GM21526 (cell line): Measurements from ENCODE around the gene PHACTR1.

Experiments used
- ATAC-seq: cut with Tn5 transposase; IDR thresholded peaks from one replicate; pipeline ENCODE4 v1.9.1; 2021; ENCODE audit warnings: moderate library complexity; ENCODE audit not compliant: unreplicated experiment, low FRiP score

Gene PHACTR1

DNA sequence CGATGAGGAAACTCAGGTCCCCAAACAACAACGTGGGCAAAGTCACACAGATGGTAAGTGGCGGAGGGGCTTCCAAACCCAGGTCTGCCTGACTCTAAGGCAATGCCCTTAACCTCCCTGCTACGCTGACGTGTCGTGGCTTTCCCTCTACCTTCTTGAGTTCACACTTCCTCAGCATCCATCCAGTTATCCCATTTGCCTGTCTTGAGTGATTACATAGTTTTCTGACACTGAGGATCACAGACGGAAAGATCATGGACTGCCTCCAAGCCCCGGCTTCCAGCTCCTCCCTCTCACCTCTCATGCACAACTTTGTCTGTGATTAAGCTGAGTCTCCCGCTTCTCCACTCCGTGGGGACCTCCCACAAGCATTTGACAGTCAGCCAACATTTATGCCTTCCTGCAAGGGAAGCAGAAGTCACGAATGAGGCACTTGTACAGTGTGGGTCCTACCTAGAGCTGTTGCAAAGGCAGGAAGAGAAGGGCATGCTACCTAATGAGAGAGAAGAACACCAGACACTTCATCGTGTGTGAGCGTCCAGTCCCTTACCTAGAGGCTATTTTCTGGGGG is 578.0 kb downstream of the PHACTR1 start:
- ATAC-seq, result no peak

DNA sequence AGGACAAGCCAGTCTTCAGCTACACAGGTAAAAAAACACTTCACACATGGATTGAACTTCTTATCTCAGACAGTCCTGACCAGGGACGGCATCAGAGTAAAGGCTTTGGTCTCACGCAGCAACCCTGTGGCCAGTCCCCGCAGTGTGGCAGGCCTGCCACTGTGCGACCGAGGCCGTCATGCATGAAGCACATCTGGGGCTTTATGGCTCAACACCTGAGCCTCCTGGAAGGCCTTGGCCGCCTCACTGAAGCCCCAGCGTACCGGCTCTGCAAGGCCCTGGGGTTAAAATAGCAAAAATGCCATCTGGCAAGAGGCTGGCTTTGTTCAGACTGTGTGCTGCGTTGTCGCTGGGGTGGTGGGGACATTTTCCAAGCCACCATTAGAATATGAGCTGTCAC is 579.0 kb downstream of the PHACTR1 start:
- no peak for ATAC-seq

DNA sequence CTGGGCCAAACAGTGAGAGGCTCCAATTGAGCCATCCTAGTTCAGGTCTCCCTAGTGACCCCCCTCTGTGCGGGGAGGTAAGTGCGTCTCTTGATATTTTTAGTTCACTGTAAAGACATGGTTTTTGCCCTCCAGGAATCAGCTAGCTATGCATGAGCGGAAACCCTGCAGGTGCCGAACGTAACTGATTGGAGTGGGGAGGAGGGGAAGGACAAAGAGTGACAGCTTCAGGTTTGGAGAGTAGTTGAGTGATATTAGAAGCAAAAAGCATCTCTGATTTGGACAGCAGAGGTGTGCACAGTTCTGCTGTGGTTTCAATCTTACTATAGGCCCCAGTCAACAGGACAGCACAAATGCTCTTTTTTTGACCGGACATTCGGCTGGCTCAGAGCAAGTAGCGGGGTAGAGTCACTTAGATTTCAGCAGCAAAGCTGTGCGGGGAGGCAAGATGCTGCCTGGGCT is 580.0 kb downstream of the PHACTR1 start:
- ATAC-seq, result no peak

DNA sequence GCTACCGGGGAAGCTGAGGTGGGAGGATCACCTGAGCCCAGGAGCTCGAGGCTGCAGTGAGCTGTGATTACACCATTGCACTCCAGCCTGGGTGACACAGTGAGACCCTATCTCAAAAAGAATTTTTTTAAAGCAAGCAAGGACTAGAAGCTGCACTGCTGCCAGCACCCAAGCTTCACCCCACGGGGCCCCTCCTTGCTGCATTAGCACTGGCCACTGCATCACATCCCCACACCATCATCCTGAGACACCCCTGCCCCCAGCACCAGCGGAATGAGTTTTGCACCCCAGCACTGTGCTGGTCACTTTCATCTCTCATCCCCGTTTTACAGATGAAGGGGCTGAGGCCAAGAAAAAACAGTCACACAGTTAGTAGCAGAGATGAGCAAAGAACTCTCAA is 580.8 kb downstream of the PHACTR1 start:
- ATAC-seq, result no peak

DNA sequence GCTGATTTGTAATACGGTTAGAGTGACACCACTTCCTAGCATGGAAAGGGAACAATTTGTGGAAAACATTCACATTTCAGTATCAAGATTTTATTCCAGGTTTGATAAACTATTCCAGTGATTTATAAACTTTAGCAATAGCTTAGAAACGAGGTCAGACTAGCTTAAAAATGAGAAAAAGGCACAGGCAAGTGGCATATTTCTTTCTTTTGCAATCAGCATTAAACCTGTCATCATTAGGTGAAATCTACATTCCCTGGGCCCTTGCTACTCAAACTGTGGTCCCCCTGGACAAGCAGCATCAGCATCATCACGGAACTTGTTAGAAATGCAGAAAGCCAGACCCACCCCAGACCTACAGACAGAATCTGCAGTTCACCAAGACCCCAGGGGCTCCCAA is 581.9 kb downstream of the PHACTR1 start:
- no peak for ATAC-seq

DNA sequence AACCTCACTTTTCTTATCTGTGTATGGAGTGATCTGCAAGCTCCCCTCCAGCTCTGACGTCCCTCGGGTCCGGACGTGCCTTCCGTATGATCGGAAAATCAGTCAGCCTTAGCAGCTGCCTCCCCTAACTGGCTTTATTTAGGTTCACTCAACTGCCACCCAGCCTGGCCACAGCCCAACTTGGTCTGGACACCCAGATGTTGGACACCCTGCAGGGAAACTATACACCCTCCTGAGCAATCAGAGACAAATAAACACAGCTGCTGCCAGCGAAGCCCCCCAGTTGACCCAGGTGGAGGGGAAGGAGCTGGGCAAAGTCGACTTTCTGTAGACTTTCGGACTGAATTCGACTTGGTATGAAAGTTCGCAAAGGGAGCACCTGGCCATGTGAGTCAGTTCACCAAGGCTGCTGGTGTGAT is 582.8 kb downstream of the PHACTR1 start:
- ATAC-seq, result no peak

DNA sequence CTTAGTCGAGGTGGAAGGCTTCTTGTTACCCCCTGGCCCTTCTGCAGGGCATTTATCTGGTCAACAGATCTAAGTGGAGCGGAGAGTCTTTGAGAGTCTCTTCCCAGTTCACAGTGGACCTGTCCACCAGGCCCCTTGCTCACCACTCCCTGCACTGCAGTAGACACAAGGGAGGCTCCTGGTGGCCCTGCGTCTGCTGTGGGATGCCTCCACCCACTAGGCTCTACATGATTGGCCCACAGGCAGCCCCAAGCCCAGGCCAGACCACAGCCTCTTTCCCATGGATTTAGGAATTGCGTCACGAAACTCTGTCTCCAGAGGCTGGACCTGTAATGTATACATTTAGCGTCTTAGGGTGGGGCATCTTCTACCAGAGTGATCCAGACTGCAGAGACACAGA is 583.4 kb downstream of the PHACTR1 start:
- ATAC-seq, result no peak

DNA sequence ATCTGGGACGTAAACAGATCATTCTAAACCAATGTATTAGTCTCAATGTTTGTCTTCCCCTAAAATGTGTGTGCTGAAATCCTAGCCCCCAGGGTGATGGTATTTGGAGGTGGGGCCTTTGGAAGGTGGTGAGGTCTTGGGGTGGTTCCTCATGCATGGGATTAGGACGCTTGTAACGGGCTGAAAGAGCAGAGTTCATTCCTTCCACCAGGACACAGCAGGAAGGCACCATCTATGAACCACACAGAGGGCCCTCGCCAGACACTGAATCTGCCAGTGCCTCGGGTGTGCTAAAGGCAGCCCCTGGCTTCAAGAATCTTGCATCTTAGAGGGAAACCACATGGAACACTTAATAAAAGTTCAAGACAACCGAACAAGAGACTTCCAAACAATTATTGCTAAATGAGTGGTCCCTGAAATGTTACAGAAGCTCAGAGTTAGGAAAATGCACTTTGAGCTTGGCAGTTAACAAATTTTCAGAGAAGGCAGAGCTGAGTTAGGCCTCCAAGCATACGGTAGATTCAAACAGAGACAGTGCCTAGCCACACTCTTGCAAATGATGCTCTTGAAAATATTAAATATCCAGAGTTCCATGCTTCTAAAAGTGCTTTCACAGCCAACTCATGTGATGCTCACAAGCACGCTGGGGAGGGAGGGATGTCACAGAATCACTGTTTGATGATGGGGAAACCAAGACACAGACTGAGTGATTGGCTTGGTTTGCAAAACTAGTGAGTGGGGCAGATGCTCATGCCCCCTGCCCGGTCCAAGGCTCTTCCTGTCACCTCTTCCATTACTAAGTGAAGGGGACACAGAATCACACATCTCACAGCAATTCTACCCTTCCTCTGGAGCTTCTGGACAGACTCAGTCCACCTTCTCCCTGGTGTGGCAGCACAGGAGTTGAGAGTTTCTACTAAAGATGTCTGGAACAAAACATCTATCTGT is 584.4 kb downstream of the PHACTR1 start:
- no peak for ATAC-seq

DNA sequence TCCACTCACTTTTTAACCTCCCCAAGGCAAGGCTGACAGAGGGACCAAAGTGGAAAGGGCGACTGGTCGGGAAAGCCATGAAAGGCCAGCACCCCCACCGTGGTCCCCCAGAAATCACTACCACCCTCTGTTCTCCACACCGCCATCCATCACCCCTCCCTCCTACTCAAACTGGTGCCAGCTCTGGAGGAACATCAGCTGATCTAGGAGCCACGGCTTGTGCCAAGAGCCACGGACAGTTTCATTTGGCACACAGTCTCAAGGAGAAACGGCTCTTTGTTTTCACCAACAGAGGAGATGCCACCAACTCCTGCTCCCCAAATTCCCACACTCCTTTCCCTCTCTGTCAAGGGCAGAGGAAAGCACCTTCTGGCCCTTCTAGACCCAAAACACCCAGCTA is 585.7 kb downstream of the PHACTR1 start:
- no peak for ATAC-seq

DNA sequence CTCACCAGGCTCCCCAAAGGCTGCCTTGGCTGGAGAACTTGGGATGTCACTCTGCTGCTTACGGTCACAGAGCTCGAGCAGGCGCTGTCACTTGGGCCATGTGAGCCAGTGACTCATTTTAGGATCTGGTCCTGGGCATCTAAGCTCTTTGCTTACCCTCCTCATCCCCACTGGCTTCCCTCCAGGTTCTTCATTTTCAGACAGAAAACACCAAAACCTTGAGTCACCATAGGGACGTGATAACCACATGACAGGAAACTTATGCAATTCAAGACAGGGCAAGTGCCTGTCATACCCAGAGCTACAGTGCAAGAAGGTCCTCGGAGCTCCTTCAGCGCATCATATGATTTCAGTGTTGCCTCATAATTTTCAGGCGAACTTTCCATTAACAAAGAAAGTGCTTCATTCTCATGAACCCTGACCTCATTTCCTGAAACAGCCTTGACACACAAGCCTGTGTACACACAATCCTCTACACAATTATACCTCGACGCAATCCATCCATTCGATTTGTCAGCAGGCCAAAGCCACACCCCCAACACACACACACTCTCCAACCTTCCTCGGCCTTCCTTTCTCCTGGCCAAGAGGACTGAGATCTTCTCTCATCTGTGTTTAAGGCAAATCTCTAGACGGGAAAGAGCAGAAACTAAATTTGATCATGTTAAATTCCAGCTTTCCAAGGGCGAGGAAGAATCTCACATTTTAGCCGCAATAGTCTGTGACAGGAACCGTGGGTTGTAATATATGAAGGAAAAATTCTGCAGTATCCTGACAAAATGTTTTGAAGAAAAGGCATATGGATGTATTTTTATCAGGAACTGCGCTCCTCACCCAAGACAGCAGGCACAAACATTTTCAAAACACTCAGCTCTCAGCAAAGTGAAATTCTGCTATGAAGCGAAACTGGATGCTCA is 586.4 kb downstream of the PHACTR1 start:
- ATAC-seq, result peak; percentile 51

DNA sequence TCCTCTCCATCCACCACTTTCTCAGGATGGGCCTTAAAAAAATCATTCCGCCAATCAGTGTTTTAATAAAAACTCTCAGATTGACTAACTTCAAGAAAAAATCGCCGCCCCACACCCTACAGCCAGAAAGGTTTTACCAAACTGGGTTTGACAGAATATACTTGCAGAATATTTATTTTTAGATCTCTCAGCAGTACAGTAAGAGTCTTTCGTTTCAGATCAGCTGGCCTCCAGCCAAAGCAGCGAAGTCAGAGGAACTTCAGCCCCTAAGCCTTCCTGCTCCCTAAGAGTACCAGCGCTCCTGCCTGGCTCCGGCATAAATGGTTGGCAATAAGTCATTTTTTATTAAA is 587.1 kb downstream of the PHACTR1 start:
- ATAC-seq, result peak; percentile 57

DNA sequence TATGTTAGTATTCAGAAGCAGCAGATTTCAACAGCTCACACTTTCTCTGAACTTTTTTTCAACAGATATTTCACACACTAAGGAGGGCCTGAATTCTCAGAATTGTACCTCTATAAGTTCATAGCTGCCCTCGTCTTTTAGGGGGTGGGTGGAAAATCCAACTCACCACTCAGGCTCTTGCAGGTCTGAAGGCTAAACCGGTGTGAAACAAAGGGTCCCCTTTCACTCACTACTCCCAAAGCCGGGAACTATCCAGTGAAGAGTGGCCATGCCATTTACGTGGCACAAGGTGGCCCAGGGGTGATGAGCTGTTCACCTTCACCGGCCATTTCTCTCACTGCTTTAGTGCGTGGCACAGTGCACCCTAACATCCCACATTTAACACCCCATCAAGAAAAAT is 587.5 kb downstream of the PHACTR1 start:
- ATAC-seq, result no peak

DNA sequence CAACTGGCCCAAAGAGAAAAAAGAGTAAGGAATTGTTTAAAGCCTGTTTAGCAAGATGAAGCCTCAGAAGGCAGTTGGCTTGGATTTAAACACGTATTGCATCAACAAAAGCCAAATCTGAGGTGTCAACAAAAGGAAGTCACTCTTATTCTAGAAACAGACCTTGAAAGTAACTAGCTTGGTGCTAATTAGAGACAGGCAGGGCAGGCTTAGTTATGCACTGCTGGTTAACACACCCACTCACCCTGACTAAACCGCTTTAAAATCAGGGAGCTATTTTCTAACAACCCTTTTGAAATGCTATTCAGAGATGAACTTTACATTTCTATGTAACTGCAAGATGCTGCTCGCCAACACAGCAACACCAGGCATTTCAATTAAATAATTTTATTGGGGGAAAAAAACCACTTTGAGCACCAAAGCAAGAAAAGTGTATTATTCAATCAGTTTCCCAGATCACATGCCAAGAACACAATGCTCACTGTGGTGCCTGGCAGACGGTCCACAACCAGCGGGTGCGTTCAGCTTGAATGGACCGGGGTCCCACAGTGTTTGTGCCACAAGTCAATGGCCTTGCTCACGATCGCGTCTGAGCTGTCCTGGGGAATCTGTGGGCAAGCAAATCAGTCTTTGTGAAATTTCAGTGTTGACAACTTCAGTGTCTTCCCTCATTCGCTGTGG is 588.2 kb downstream of the PHACTR1 start:
- ATAC-seq, result peak; percentile 37

DNA sequence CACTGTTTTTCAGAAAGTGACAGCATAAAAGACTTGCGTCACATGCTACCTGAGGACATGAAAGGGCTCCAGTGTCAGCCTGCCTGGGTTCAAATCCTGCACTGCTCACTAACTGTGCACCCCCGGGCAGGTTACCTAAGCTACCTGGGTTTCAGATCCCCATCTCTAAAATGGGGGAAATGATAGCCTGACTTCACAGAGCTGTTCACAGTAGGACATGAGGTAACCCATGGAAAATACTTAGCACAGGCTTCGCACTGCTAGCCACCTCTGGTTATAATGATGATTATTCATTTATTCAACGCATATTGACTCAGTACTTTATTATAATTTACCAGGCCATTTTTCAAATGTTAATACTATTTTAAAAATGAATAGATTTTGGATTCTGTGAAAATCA is 588.7 kb downstream of the PHACTR1 start:
- no peak for ATAC-seq

DNA sequence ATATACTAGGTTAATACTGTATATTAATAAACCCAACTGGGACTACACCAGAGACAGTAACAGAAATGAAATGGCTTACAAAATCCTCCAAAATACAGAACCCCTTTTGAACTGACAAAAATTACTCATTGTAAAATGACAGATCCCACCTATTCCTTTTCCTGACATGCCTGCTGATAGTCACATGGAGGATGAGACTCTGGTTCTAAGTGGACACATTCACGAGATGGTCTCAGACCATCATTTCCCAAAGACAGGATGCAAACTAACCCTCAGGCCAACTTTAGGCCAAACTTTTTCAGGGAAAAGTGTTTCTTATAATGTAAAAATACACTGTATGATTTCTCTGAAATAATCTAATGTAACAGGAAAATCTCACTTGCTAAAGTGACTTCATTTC is 589.2 kb downstream of the PHACTR1 start:
- no peak for ATAC-seq

DNA sequence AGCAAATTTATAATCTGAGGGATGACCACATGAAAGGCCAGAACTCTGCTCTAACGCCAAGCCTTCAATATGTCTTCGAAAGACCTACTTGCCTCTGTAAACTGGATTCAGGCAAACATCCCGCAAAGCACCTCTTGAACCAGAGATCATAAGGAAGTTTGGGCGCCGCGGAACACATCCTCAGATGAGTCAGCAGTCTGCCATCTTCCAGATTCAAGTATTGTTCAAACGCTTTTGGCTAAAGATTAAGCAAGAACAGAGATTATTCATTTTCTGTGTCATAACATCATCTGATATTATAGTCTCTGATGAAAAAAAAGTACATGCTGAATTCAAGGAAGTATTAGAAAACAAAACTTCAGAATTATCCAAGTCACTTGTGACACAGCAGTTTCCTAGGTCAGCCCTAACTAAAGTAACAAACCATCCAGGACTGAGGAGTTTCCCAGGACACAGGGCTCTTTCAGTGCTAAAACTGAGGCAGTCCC is 591.0 kb downstream of the PHACTR1 start:
- ATAC-seq, result no peak

DNA sequence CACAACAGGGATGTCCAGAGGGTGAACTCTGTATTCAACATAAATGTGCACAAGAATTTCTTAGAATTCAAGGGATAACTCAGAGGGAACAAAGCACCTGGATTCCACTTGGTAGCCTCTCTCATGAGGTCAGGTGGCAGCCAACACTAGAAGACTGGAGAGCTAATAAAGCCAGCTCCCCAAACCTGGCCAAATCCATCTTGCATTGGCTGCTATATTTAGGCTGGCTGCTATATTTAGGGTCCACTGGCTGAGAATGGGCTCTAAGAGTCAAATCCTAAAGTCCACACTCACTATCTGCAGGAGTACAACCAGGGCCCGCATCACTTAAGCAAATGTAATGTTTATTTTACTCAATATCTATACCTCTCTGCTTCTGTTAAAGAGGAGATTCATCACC is 591.8 kb downstream of the PHACTR1 start:
- ATAC-seq, result no peak

DNA sequence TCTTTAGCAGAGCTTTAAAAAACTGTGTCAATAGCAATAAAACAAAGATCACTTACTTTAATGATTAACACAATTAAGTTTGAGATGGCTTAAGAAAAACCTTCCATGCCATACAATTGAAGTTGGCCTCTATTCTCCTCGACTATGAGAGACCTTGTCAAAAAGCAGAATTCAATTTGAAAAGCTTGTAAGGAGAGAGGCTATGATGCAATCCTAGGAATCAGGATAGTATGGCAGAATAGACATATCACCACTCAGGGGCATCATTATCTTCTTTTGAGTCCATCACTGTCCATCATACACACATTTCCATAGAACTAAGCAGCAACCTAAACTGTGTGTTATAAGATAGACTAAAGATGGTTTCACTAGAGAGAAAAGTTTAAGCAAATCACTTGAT is 594.6 kb downstream of the PHACTR1 start:
- ATAC-seq, result no peak

DNA sequence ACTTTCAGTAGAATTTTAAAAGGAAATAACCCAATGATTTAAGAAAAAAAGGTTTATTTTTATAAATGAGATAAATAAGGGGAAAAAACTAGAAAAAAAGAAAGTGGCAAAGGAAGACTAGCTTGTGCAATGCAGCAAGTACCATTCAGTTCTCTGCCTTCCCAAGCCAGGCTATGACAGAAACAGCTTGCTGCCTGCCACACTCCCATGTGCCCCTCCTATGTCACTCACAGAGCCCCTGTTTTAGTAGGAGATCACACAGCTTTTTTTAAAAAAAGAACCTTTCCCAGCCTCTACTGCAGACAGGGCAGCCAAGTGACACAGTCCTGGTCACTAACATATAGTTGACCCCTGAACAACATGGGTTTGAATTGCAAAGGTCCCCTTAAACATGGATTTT is 598.2 kb downstream of the PHACTR1 start:
- ATAC-seq, result no peak

DNA sequence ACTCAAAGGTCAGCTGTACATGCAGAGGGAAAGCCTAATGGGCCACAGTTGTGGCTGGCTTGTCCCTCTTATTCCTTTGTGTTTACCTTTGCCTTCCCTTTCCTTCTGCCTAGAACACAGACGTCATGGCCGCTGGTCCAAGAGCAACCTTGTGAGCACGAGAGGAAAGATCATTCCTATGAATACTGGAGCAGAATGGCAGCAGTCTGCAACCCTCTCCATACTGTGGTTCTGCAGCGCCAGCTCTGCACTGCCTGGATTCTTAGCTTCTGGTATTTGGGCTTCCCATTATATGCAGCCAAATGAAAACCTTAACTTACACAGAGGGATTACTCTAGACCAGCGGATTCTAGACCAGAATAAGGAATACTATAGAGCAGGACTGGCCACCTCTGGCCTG is 599.3 kb downstream of the PHACTR1 start:
- no peak for ATAC-seq
